ENCODE data around the gene KCNMA1.

DNA sequence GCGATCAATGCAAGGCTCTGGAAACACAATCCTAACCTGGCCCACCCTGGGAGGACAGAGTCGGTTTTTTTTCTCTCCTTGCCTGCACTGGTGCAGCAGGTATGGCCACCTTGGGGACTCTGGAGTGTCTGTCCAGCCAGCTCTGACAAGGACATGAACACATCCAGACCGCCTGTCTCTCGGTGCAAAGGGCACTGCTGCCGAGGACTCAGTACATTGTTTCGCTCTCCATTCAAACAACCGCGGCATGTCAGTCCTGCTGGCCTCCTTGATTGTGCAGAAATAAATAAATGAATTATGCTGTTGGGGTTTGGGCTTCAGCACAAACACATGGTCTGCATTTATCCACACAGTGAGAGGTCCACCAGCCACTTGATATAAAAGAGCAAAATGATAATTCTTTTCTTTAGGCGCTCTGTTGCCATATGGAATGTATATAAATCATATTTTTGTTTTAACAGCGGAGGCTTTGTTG, 565.2 kb downstream of the KCNMA1 start:
- TF ChIP-seq, protein P1, sequence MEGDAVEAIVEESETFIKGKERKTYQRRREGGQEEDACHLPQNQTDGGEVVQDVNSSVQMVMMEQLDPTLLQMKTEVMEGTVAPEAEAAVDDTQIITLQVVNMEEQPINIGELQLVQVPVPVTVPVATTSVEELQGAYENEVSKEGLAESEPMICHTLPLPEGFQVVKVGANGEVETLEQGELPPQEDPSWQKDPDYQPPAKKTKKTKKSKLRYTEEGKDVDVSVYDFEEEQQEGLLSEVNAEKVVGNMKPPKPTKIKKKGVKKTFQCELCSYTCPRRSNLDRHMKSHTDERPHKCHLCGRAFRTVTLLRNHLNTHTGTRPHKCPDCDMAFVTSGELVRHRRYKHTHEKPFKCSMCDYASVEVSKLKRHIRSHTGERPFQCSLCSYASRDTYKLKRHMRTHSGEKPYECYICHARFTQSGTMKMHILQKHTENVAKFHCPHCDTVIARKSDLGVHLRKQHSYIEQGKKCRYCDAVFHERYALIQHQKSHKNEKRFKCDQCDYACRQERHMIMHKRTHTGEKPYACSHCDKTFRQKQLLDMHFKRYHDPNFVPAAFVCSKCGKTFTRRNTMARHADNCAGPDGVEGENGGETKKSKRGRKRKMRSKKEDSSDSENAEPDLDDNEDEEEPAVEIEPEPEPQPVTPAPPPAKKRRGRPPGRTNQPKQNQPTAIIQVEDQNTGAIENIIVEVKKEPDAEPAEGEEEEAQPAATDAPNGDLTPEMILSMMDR (IDR thresholded peaks at IDR 0.05; ENCODE audit: low read depth, low read length): no peak
- TF ChIP-seq MYC (IDR thresholded peaks at IDR 0.05; ENCODE audit: low read depth, low read length): no peak

Measured in NB4 (cell line).